SU-DHL-6 (cell line): Measurements from ENCODE around the gene KDM6A.

Experiments
- EZH2phosphoT487 ChIP-seq: fragments of 200-600 bp; sonication (generic), shearing (Covaris generic); conservative IDR thresholded peaks from 2 replicates; pipeline ENCODE4 v1.6.1; 2018; ENCODE audit warnings: mild to moderate bottlenecking, antibody characterized with exemption, low read length, moderate library complexity, mixed read lengths
- TF ChIP-seq, protein P1 (sequence below): fragments of 200-600 bp; sonication (generic); IDR thresholded peaks from one replicate; pipeline ENCODE4 v1.5.1; 2017; ENCODE audit warnings: antibody characterized with exemption, mild to moderate bottlenecking, low read length, moderate library complexity; ENCODE audit not compliant: insufficient read depth, poor library complexity, severe bottlenecking

DNA sequence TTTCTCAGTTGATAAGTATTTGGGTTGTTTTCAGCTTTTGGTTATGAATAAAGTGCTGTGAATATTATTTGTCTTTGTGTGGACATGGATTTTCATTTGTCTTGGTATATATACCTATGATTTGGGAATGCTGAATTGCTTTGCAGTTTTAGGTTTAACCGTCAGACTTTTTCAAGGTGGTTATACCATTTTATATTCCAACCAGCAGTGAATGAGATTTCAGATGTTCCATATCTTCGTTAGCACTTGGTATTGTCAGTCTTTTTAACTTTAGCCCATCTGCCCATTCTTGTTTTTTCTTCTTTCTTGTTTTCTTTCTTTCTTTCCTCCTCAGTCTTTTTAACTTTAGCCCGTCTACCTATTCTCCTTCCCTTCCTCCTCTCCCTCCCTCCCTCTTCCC lies 106.0 kb downstream of the KDM6A start:
- TF ChIP-seq, protein P1, sequence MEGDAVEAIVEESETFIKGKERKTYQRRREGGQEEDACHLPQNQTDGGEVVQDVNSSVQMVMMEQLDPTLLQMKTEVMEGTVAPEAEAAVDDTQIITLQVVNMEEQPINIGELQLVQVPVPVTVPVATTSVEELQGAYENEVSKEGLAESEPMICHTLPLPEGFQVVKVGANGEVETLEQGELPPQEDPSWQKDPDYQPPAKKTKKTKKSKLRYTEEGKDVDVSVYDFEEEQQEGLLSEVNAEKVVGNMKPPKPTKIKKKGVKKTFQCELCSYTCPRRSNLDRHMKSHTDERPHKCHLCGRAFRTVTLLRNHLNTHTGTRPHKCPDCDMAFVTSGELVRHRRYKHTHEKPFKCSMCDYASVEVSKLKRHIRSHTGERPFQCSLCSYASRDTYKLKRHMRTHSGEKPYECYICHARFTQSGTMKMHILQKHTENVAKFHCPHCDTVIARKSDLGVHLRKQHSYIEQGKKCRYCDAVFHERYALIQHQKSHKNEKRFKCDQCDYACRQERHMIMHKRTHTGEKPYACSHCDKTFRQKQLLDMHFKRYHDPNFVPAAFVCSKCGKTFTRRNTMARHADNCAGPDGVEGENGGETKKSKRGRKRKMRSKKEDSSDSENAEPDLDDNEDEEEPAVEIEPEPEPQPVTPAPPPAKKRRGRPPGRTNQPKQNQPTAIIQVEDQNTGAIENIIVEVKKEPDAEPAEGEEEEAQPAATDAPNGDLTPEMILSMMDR, result no peak
- no peak for TF ChIP-seq EZH2phosphoT487
